ENCODE measurements around the gene GINS3. TPM values are rescaled to one million over a fixed set of nuclear protein-coding genes. Genes with fewer than 3 reads are reported as not detected.

GINS3 gene
- total RNA-seq, 3 donors from 2014 or later, result 2.6 to 5.2 (median 4.0) TPM

DNA sequence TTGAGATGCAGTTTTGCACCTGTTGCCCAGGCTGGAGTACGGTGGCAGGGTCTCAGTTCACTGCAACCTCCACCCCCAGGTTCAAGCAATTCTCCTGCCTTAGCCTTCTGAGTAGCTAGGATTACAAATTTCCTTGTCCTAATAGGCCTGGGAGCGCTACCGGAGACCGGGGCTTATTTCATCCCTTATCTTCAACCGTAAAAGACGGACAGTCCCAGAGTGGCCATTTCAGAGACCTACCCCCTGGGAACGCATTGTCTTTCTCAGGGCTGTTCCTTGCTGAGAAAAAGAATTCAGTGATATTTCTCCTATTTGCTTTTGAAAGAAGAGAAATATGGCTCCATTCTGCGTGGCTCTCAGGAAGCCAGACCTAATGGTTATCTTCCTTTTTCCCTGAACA, 39.6 kb upstream of the GINS3 start:
- ATAC-seq (no peak), DNase-seq (no peak)
- intact Hi-C loops (cut with DNase I, micrococcal nuclease), result no loop called here
- H3K4me1 ChIP-seq (ENCODE audit: low read depth), result no peaks in the 10 kb centered on the region
- no peaks in the 10 kb centered on the region for H3K36me3 ChIP-seq (ENCODE audit: low read depth)
- TF ChIP-seq, protein P1, sequence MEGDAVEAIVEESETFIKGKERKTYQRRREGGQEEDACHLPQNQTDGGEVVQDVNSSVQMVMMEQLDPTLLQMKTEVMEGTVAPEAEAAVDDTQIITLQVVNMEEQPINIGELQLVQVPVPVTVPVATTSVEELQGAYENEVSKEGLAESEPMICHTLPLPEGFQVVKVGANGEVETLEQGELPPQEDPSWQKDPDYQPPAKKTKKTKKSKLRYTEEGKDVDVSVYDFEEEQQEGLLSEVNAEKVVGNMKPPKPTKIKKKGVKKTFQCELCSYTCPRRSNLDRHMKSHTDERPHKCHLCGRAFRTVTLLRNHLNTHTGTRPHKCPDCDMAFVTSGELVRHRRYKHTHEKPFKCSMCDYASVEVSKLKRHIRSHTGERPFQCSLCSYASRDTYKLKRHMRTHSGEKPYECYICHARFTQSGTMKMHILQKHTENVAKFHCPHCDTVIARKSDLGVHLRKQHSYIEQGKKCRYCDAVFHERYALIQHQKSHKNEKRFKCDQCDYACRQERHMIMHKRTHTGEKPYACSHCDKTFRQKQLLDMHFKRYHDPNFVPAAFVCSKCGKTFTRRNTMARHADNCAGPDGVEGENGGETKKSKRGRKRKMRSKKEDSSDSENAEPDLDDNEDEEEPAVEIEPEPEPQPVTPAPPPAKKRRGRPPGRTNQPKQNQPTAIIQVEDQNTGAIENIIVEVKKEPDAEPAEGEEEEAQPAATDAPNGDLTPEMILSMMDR (IDR thresholded peaks at IDR 0.05), result no peak
- H3K9me3 ChIP-seq, result no peaks in the 10 kb centered on the region
- H3K4me3 ChIP-seq, result no peak overlapping the region

DNA sequence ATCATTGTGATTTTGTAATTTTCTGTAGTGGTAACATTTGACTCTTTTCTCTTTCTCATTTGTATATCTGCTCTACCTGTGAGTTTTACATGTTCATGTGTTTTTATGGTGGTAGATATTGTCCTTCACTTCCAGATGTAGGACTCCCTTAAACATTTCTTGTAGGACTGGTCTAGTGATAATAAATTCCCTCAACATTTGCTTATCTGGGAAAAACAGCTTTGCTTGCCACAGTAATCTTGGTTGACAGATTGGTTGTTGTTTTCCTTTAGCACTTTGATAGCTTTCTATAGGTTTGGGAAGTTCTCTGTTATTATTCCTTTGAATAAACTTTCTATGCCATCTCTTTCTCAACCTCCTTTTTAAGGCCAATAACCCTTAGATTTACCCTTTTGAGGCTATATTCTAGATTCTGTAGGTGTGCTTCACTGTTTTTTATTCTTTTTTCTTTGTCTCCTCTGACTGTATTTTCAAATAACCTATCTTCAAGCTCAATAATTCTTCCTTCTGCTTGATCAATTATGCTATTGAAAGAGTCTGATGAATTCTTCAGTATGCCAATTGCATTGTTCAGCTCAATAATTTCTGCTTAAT, 32.1 kb upstream of the GINS3 start:
- no peaks in the 10 kb centered on the region for H3K36me3 ChIP-seq (ENCODE audit: low read depth)
- H3K4me1 ChIP-seq (ENCODE audit: low read depth), result no peaks in the 10 kb centered on the region
- no peak for ATAC-seq
- DNase-seq, result no peak
- H3K9me3 ChIP-seq, result peaks cover 17% of the 10 kb centered on the region
- intact Hi-C loops (cut with DNase I, micrococcal nuclease), result no loop called here
- H3K4me3 ChIP-seq, result no peak overlapping the region
- TF ChIP-seq, protein P1 (IDR thresholded peaks at IDR 0.05), result no peak

DNA sequence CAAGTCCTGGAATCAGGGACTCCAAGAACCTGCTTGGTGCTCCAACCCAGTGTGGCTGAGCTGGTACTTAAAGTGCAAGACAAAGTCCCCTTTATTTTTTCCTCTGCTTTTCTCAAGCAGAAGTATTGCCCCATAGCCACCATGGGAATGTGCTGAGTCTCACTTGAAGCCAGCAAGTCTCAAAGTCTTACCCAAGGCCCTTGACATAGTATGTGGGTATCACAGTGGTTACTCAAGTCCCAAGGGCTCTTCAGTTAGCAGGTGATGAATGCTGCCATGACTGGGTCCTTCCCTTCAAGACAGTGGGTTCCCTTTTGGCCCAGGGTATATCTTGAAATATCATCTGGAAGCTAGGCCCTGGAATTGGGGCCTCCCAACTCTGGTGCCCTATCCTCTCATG, 30.5 kb upstream of the GINS3 start:
- Histone ChIP-seq H3K9me3 (peaks cover 17% of the 10 kb centered on the region), H3K4me1 (ENCODE audit: low read depth) (no peaks in the 10 kb centered on the region), H3K4me3 (no peak overlapping the region), H3K36me3 (ENCODE audit: low read depth) (no peaks in the 10 kb centered on the region)
- DNase-seq, result no peak
- ATAC-seq, result no peak
- TF ChIP-seq, protein P1 (IDR thresholded peaks at IDR 0.05), result no peak
- intact Hi-C loops (cut with DNase I, micrococcal nuclease), result no loop called here

DNA sequence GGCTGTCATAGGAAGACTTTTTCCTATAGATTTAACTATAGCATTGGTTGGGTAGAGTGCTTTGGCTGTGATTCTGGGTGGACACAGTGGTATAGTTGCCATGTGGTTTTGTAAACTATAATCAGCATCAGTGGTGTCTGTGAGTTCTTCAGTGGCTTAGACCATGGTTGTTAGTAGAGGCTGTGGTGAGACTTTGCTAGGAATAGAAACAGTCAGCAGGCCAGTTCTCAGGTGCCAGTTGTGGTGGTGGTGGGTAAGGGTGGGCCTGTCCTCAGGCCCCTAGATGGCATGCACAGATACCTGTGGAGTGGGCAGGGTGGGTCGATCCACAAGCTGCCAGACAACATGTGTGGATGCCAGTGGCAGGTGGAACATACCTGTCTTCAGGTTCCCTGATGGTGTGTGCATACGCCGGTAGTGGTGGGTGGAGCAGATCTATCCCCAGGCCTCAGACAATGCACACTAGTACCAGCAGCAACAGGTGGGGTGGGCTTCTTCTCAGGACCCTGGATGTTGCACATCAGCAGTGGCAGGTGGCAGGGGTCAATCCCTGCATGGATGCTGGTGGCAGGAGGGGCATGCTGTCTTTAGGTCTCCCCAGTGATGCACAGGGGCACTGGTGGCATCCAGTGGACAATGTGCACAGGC, 28.4 kb upstream of the GINS3 start:
- Histone ChIP-seq H3K4me3 (no peak overlapping the region), H3K9me3 (peaks cover 17% of the 10 kb centered on the region), H3K36me3 (ENCODE audit: low read depth) (no peaks in the 10 kb centered on the region), H3K4me1 (ENCODE audit: low read depth) (no peaks in the 10 kb centered on the region)
- TF ChIP-seq, protein P1 (IDR thresholded peaks at IDR 0.05), result no peak
- intact Hi-C loops (cut with DNase I, micrococcal nuclease), result no loop called here
- ATAC-seq (no peak), DNase-seq (no peak)

DNA sequence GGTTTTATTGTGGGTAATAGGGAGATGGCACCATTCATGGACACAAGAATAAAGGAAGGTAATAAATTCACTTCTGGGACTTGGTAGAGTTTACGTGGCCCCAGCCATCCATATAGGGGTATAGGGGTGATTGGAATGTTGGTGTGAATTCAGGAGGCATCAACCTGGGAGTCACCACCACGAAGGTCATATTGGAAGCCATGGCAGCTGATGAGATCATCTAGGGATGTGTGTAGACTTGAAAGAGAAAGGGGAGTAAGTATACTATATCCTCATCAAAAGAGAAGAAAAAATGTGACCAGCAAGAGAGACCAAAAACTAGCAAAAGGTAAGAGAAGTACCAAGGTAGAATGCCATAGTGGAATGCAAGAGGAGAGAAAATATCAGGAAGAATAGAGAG, 26.6 kb upstream of the GINS3 start:
- Histone ChIP-seq H3K9me3 (peaks cover 5% of the 10 kb centered on the region), H3K4me1 (ENCODE audit: low read depth) (no peaks in the 10 kb centered on the region), H3K36me3 (ENCODE audit: low read depth) (no peaks in the 10 kb centered on the region), H3K4me3 (no peak overlapping the region)
- TF ChIP-seq, protein P1 (IDR thresholded peaks at IDR 0.05), result no peak
- DNase-seq (no peak), ATAC-seq (no peak)
- intact Hi-C loops (cut with DNase I, micrococcal nuclease), result no loop called here

All from mucosa of descending colon (tissue), 3 donors.